ENCODE data around the gene TNFRSF1A.
A peak's percentile ranks its signal among the peaks of the same experiment; 100 is the strongest.

Gene TNFRSF1A

DNA sequence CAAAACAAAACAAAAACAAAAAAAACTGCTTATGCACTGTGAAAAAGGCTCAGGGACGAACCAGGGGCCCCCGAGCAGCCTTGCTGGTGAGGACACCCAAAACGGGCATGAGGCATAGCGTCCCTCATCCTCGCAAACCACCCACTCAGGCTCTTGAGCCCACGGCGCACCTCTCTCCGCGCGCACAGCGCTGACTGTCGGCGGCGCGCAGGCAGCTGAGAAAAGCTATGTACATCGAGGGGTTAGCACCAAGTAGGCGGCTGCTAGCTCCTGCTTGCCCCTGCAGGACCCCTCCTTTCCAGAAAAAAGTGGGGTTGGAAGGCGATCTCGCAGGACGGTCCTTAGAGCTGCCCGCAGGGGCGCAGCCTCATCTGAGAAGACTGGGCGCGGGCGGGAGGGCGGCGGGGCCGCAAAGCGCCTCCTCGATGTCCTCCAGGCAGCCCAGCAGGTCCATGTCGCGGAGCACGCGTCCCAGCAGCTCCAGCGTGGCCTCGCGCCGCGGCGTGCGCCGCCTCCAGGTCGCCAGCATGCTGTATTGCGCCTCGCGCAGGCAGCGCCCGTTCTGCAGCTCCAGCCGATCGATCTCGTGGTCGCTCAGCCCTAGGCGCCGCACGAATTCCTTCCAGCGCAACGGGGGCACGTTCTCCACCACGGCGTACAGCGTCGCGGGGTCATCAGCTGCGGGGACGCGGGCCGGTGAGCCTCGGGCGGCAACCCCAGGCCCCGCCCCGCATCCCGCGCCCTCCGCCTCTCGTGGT, 12.8 kb downstream of the TNFRSF1A start:
- TF ChIP-seq Cebpa-rat (IDR thresholded peaks at IDR 0.05): no peak
- Histone ChIP-seq H3K4me3 (peak overlapping the region in 1 of 10 experiments; percentile 2; a peak in 2 of 20 replicates), H4K20me1 (peaks cover 89 to 100% (median 99%) of the 10 kb centered on the region in 11 experiments), H3K9me3 (replicated peaks in 1 of 11) (no peaks in the 10 kb centered on the region), H3K27ac (peak overlapping the region in 4 of 11 experiments; percentile 49 to 60 (median 54); a peak in 7 of 22 replicates), H3K4me1 (peaks cover 96 to 100% (median 100%) of the 10 kb centered on the region in 10 experiments), H3K36me3 (peaks cover 66 to 93% (median 87%) of the 10 kb centered on the region in 11 experiments), H3K27me3 (no peaks in the 10 kb centered on the region; a peak in 2 of 22 replicates), H3K9ac (peak overlapping the region in 5 of 11 experiments; percentile 18 to 52 (median 27); a peak in 9 of 22 replicates), H3K4me2 (peak overlapping the region; percentile 67 to 100 (median 98))

DNA sequence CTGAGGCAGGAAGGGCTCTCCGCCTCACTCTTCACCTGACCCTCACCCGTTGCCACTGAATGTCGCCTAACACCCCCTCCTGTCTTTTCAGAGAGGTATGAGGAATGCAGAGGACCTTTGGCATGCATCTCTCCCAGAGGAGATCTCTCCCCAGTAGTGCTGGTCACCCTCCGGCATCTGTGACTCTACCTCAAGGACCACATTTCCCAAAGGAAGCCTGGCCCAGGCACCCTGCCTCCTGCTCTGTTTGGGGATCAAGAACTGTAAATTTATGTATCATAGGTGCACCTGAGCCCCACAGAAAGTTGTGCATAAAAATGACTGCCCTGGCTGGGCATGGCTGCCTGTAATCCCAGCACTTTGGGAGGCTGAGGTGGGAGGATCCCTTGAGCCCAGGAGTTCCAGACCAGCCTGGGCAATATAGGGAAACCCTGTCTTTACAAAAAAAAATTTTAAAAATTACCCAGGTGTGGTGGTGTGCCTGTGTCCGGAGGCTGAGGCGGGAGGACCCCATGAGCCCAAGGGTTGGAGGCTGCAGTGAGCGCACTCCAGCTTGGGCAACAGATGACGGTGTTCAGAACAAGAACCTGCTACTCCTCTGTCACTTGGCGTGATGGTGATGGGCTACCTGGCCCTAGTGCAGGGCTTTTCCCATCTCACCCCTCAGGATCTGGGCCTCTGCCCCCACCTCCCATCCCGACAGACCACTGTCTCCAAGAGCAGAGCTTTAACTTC, 13.7 kb downstream of the TNFRSF1A start:
- no peaks in the 10 kb centered on the region for H3K9me3 ChIP-seq (replicated peaks in 1 of 11)
- no peaks in the 10 kb centered on the region; a peak in 1 of 22 replicates for H3K27me3 ChIP-seq
- no peak for TF ChIP-seq Cebpa-rat (IDR thresholded peaks at IDR 0.05)
- H3K36me3 ChIP-seq: peaks cover 57 to 84% (median 78%) of the 10 kb centered on the region in 11 experiments
- H3K4me3 ChIP-seq: peak overlapping the region in 2 of 10 experiments; percentile 7 to 26; a peak in 2 of 20 replicates
- peak overlapping the region in 7 of 11 experiments; percentile 5 to 52 (median 46); a peak in 9 of 22 replicates for H3K9ac ChIP-seq
- H3K4me2 ChIP-seq: peak overlapping the region; percentile 67 to 100 (median 98)
- H3K27ac ChIP-seq: peak overlapping the region in 3 of 11 experiments; percentile 31 to 50 (median 49); a peak in 5 of 22 replicates
- peaks cover 96 to 100% (median 99%) of the 10 kb centered on the region in 10 experiments for H3K4me1 ChIP-seq
- H4K20me1 ChIP-seq: peaks cover 79 to 97% (median 90%) of the 10 kb centered on the region in 11 experiments

DNA sequence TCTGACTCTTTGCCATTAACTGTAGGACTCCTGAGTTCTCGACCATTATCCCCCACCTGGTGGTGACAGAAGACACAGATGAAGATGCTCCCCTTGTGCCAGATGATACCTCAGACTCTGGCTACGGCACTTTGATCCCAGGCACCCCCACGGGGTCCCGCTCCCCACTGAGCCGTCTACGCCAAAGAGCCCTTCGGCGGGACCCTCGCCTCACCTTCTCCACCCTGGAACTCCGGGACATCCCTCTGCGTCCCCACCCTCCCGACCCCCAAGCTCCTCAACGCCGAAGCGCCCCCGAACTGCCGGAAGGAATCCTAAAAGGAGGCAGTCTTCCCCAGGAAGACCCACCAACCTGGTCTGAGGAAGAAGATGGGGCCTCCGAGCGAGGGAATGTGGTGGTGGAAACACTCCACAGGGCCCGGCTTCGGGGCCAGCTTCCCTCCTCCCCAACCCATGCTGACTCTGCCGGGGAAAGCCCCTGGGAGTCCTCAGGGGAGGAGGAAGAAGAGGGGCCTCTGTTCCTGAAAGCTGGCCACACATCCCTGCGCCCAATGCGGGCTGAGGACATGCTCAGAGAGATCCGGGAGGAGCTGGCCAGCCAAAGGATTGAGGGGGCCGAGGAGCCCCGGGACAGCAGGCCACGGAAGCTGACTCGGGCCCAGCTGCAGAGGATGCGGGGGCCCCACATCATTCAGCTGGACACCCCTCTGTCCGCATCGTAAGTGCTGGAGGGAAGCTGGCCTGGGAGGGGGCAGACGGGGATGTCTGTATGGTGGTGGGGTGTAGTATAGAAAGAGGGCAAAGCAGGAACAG, 14.4 kb downstream of the TNFRSF1A start:
- H3K36me3 ChIP-seq: peaks cover 49 to 76% (median 70%) of the 10 kb centered on the region in 11 experiments

DNA sequence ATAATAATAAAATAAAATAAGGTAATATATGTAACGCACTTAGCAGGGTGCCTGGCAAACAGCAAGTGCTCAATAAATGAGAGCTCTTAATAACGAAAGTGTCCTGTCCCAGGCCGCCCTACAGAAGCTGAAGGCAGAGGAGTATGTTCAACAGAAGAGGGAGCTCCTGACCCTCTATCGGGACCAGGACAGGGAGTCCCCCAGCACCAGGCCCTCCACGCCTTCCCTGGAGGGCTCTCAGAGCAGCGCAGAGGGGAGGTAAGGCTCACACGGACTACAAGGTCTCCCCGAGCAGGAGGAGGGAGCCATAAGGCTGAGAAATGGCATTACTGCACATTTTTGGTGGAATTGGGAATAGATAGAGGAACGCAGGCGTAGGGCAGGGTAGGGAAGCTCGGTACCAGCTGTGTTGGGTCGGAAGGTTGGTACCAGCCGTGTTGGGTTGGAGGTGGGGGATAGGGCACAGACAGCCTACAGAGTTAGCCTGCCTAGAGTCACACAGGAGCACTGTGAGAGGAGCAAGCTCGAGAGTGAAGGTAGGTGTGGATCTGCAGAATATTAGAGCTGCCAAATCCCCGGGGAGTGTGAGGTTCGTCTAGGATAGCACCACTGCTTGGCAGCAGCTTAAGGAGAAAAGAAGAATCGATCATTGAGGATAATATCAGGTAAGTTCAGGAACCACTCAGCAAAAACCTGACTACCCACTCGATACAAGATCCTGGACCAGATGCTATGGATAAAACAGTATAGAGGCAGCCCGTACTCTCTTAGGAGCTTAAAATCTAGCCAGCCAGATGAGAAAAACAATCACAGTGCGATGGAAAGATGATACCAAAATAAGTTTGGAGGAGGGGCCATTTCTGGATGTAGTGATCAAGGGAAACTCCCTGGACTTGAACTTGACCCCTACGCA, 15.3 kb downstream of the TNFRSF1A start:
- peaks cover 40 to 71% (median 65%) of the 10 kb centered on the region in 11 experiments for H3K36me3 ChIP-seq
- no peak overlapping the region for H3K4me3 ChIP-seq
- H3K9me3 ChIP-seq (replicated peaks in 1 of 11): no peaks in the 10 kb centered on the region
- H3K9ac ChIP-seq: peak overlapping the region in 5 of 11 experiments; percentile 14 to 61 (median 52); a peak in 6 of 22 replicates
- peaks cover 63 to 97% (median 78%) of the 10 kb centered on the region in 11 experiments for H4K20me1 ChIP-seq
- peaks cover 94 to 100% (median 98%) of the 10 kb centered on the region in 10 experiments for H3K4me1 ChIP-seq
- H3K4me2 ChIP-seq: peak overlapping the region; percentile 42 to 100 (median 93); a peak in 20 of 22 replicates
- no peaks in the 10 kb centered on the region; a peak in 1 of 22 replicates for H3K27me3 ChIP-seq
- peak overlapping the region in 5 of 11 experiments; percentile 14 to 50 (median 17); a peak in 5 of 22 replicates for H3K27ac ChIP-seq
- TF ChIP-seq Cebpa-rat (IDR thresholded peaks at IDR 0.05): no peak

More for the DNA sequence above, 14.4 kb downstream of the TNFRSF1A start:
- TF ChIP-seq Cebpa-rat (IDR thresholded peaks at IDR 0.05): no peak
- Histone ChIP-seq H3K9me3 (replicated peaks in 1 of 11) (no peaks in the 10 kb centered on the region), H3K4me2 (peak overlapping the region; percentile 67 to 100 (median 98)), H3K4me1 (peaks cover 97 to 100% (median 99%) of the 10 kb centered on the region in 10 experiments), H3K27ac (peak overlapping the region in 5 of 11 experiments; percentile 10 to 50 (median 43); a peak in 7 of 22 replicates), H4K20me1 (peaks cover 72 to 97% (median 87%) of the 10 kb centered on the region in 11 experiments), H3K9ac (peak overlapping the region in 8 of 11 experiments; percentile 5 to 53 (median 46); a peak in 11 of 22 replicates), H3K27me3 (no peaks in the 10 kb centered on the region; a peak in 1 of 22 replicates), H3K4me3 (peak overlapping the region in 1 of 10 experiments; percentile 26; a peak in 2 of 20 replicates)

DNA sequence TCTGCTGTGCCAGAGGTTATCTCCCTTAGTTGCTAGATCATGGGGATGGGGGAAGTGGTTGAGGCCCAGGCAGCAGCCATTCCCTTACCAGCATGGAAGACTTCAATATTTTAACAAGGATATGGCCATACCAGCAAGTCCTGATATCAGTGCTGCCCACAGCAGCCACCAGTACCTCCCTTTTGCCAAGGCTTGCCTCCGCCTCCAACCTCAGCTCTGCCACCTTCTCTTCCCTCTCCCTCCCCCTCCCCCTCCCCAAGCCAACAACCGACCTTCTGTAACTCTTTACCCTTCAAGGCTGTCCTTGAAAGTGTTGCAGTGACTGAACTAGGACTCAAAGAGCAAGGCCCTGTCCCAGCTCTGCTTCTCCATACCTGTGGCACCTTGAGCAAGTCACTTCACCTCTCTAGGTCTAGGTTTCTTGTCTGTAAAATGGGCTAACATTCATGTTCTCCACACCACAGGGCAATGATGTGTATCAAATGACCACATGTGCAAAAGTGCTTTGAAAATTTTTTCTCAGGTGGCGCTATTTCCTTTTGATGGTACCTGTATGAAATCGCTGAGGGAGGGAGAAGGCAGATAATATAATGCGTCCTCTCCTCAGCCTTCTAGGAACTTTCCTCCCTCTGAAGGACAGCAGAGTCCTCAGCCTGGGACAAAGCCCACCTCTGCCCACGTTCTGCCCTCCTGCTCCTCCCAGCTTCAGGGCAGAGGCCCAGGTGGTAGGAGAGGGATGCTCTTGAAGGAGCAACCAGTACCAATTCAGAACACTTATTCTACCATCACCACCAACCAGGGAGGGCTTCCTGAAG, 16.7 kb downstream of the TNFRSF1A start:
- peaks cover 81 to 96% (median 84%) of the 10 kb centered on the region in 10 experiments for H3K4me1 ChIP-seq

DNA sequence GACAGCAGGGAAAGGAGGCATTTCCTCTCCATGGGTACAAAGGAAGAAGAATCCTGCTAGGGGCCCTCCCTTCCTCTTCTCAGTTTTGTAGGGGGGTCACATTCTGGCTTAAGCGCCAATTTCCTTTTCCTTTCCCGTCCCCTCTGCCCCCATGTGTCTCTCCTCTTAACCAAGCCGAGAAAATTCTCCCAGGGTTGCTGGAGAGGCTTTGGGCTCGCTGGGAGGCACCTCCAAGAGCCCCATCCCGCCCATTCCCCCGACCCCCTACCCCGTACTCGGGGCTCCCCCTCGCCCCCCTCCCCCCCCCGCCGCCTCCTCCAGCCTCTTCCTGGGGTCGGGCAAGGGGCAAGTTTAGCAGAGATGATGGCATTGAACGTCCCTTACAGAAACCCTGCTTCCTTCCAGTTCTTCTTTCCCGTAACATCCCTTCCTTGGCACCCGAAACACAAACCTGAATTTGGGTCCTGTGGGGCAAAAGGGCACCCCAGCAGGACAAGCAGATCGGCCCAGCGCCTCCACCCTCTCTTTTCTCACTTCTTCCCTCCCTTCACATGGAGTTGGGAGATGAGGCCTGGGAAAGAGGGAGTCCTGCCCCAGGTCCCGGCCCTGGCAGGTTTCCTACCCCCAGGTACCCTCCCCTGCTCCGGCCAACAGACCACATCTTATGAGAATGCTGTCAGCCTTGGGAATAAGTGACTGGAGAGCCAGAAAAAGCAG, 17.7 kb downstream of the TNFRSF1A start:
- peaks cover 39 to 95% (median 56%) of the 10 kb centered on the region in 11 experiments for H4K20me1 ChIP-seq
- H3K9ac ChIP-seq: peak overlapping the region; percentile 51 to 74 (median 66); a peak in 21 of 22 replicates
- H3K27ac ChIP-seq: peak overlapping the region; percentile 45 to 81 (median 71); a peak in 21 of 22 replicates
- TF ChIP-seq Cebpa-rat (IDR thresholded peaks at IDR 0.05): no peak
- peaks cover 72 to 96% (median 80%) of the 10 kb centered on the region in 10 experiments for H3K4me1 ChIP-seq
- no peaks in the 10 kb centered on the region for H3K27me3 ChIP-seq
- peaks cover 18 to 53% (median 43%) of the 10 kb centered on the region in 11 experiments for H3K36me3 ChIP-seq
- peak overlapping the region in 7 of 10 experiments; percentile 5 to 52 (median 20); a peak in 12 of 20 replicates for H3K4me3 ChIP-seq
- no peaks in the 10 kb centered on the region for H3K9me3 ChIP-seq (replicated peaks in 1 of 11)
- H3K4me2 ChIP-seq: peak overlapping the region; percentile 85 to 100 (median 90)

More for the DNA sequence above, 16.7 kb downstream of the TNFRSF1A start:
- Histone ChIP-seq H4K20me1 (peaks cover 49 to 95% (median 64%) of the 10 kb centered on the region in 11 experiments), H3K4me3 (peak overlapping the region in 7 of 10 experiments; percentile 2 to 52 (median 10); a peak in 7 of 20 replicates), H3K36me3 (peaks cover 27 to 63% (median 53%) of the 10 kb centered on the region in 11 experiments), H3K27ac (peak overlapping the region in 6 of 11 experiments; percentile 27 to 77 (median 58); a peak in 10 of 22 replicates), H3K27me3 (no peaks in the 10 kb centered on the region), H3K4me2 (peak overlapping the region; percentile 85 to 100 (median 90)), H3K9me3 (replicated peaks in 1 of 11) (no peaks in the 10 kb centered on the region), H3K9ac (peak overlapping the region in 10 of 11 experiments; percentile 27 to 68 (median 51); a peak in 14 of 22 replicates)
- no peak for TF ChIP-seq Cebpa-rat (IDR thresholded peaks at IDR 0.05)

Data from BLaER1 treated with 17β-estradiol and CSF1 and Interleukin-3, amounts not matched to agents 10 nM and 100 nM (cell line).